HepG2 (cell line): ENCODE measurements around the gene LGALS1. TPM values are rescaled to one million over a fixed set of nuclear protein-coding genes. Genes with fewer than 3 reads are reported as not detected.
A peak's percentile ranks its signal among the peaks of the same experiment; 100 is the strongest.

Experiments used
- AGO2 ChIP-seq: fragments of 200-400 bp; formaldehyde crosslinking; optimal IDR thresholded peaks from 2 replicates; pipeline ENCODE3; 2017; ENCODE audit warnings: mild to moderate bottlenecking, low read depth, low read length, moderate library complexity
- ATRX ChIP-seq: sonication (generic); formaldehyde crosslinking; IDR thresholded peaks from 2 replicates; pipeline ENCODE4 v1.4.0; 2020; ENCODE audit warnings: missing genetic modification reagents, borderline replicate concordance
- CREB1 ChIP-seq, 2 experiments: fragments of 450-650 bp in 1 of 2; IDR thresholded peaks; 2 replicates each; pipeline ENCODE4 v1.6.1; 2016 to 2017; ENCODE audit warnings: control low read depth in 1 of 2, mild to moderate bottlenecking in 1 of 2, missing compliant biosample characterization in 1 of 2, missing genetic modification characterization in 1 of 2
- GABPB1 ChIP-seq: IDR thresholded peaks from 2 replicates; pipeline ENCODE4 v1.6.1; 2016; ENCODE audit warnings: mild to moderate bottlenecking, missing genetic modification reagents, moderate library complexity, missing compliant biosample characterization
- GMEB2 ChIP-seq: IDR thresholded peaks from 2 replicates; pipeline ENCODE4 v1.6.1; 2016; ENCODE audit warnings: missing biosample characterization, missing genetic modification reagents, low read depth
- HDAC1 ChIP-seq: sonication (generic); formaldehyde crosslinking; IDR thresholded peaks from 2 replicates; pipeline ENCODE4 v1.5.1; 2020; ENCODE audit warnings: mild to moderate bottlenecking, missing genetic modification reagents
- MED1 ChIP-seq: sonication (generic); formaldehyde crosslinking; IDR thresholded peaks from 2 replicates; pipeline ENCODE4 v1.4.0; 2020; ENCODE audit warnings: missing genetic modification reagents
- SOX13 ChIP-seq, 3 experiments: fragments of 450-650 bp in 1 of 3; sonication (generic) in 1 of 3; formaldehyde crosslinking in 1 of 3; IDR thresholded peaks in 2 of 3; conservative IDR thresholded peaks in 1 of 3; 2 replicates each; pipeline versions ENCODE4 v1.5.0 to v1.6.1; 2016 to 2020; ENCODE audit warnings: antibody characterized with exemption in 1 of 3, mild to moderate bottlenecking in 1 of 3, missing compliant biosample characterization in 1 of 3, missing genetic modification reagents in 1 of 3, moderate library complexity in 1 of 3
- ZBTB1 ChIP-seq: sonication (generic); formaldehyde crosslinking; IDR thresholded peaks from 2 replicates; pipeline ENCODE4 v1.4.0; 2020; ENCODE audit warnings: missing genetic modification reagents, borderline replicate concordance
- ZHX2 ChIP-seq, 2 experiments: sonication (generic) in 1 of 2; formaldehyde crosslinking in 1 of 2; IDR thresholded peaks; 2 replicates each; pipeline versions ENCODE4 v1.6.1 to v1.9.0; 2014 to 2022; ENCODE audit warnings: antibody characterized with exemption in 1 of 2, borderline replicate concordance in 1 of 2, inconsistent platforms in 1 of 2, low read depth in 1 of 2, missing genetic modification reagents in 1 of 2
- ZNF329 ChIP-seq: sonication (generic); formaldehyde crosslinking; IDR thresholded peaks from 2 replicates; pipeline ENCODE4 v1.9.0; 2021; ENCODE audit warnings: low read depth, mild to moderate bottlenecking, missing genetic modification reagents
- ZNF496 ChIP-seq: sonication (generic); formaldehyde crosslinking; IDR thresholded peaks from 2 replicates; pipeline ENCODE4 v1.8.1; 2023; ENCODE audit warnings: mild to moderate bottlenecking, moderate library complexity, missing genetic modification reagents; ENCODE audit not compliant: insufficient replicate concordance
- ZNF772 ChIP-seq: sonication (generic); formaldehyde crosslinking; IDR thresholded peaks from 2 replicates; pipeline ENCODE4 v1.5.0; 2020; ENCODE audit warnings: mild to moderate bottlenecking, missing genetic modification reagents
- ZNF790 ChIP-seq: sonication (generic); formaldehyde crosslinking; IDR thresholded peaks from 2 replicates; pipeline ENCODE4 v1.8.0; 2022; ENCODE audit warnings: missing genetic modification reagents, mild to moderate bottlenecking, borderline replicate concordance
- ZNF800 ChIP-seq: sonication (generic); formaldehyde crosslinking; IDR thresholded peaks from 2 replicates; pipeline ENCODE4 v1.4.0; 2020; ENCODE audit warnings: missing genetic modification reagents
- ZNF839 ChIP-seq: sonication (generic); formaldehyde crosslinking; IDR thresholded peaks from 2 replicates; pipeline ENCODE4 v1.4.0; 2020; ENCODE audit warnings: missing genetic modification reagents, mild to moderate bottlenecking, borderline replicate concordance
- polyA plus RNA-seq, 8 experiments: library from polyadenylated mRNA; depleted of rRNA in 3 of 8; stranded (reverse) in 7 of 8; unstranded in 1 of 8; fragments of >200 nt; fragmentation: Illumina TruSeq in 4 of 8; extraction: Trizol in 4 of 8; gene quantifications; 2 replicates each; pipeline versions ENCODE4 v1.2.1 to v1.2.3, GENCODE V29; 2011 to 2016; ENCODE audit warnings: low read depth in 4 of 8, missing spikeins in 1 of 8, mixed read lengths in 1 of 8; ENCODE audit not compliant: insufficient read depth in 1 of 8
- total RNA-seq, 5 experiments: library from RNA; depleted of rRNA; stranded (reverse); fragments of >200 nt; fragmentation: Illumina TruSeq; extraction: Trizol; gene quantifications; 2 replicates each; pipeline ENCODE4 v1.2.3, GENCODE V29; 2016; ENCODE audit warnings: low read depth in 1 of 5

LGALS1 gene
- total and polyA plus RNA-seq, 2 of the 13 experiments (the other 11 are each of a cell fraction or from before 2014, with no cell fraction given), result 103 to 858 TPM

- TF ChIP-seq ZHX2 (IDR thresholded peaks at IDR 0.05; ENCODE audit: low read depth), result peak; percentile 69; the same call in 1 of the 2 replicates
- TF ChIP-seq ZHX2 (CRISPR knock-in tag; IDR thresholded peaks at IDR 0.05; ENCODE audit: borderline replicate concordance), result no peak
- no peak for TF ChIP-seq ZNF329 (CRISPR knock-in tag)
- TF ChIP-seq HDAC1 (CRISPR knock-in tag), result peak; percentile 71
- TF ChIP-seq MED1 (CRISPR knock-in tag), result peak; percentile 81
- no peak for TF ChIP-seq ATRX (CRISPR knock-in tag)
- TF ChIP-seq ZNF839 (CRISPR knock-in tag), result no peak
- TF ChIP-seq SOX13 (IDR thresholded peaks at IDR 0.05), result no peak
- peak in 1 of 2 experiments; percentile 22; a peak in 1 of 4 replicates for TF ChIP-seq SOX13 (CRISPR knock-in tag; conservative IDR thresholded peaks at IDR 0.05 in 1 of 2, IDR thresholded peaks at IDR 0.05 in 1 of 2)
- peak; percentile 62; the same call in 1 of the 2 replicates for TF ChIP-seq ZNF790 (CRISPR knock-in tag)
- peak; percentile 98 for TF ChIP-seq GABPB1
- TF ChIP-seq CREB1 (IDR thresholded peaks at IDR 0.05), result peak; percentile 64; the same call in 1 of the 2 replicates
- peak; percentile 82 for TF ChIP-seq CREB1 (CRISPR knock-in tag; IDR thresholded peaks at IDR 0.05)
- no peak for TF ChIP-seq AGO2
- peak; percentile 72; the same call in 1 of the 2 replicates for TF ChIP-seq ZNF800
- no peak for TF ChIP-seq ZNF496 (CRISPR knock-in tag)
- peak; percentile 92 for TF ChIP-seq ZNF772 (CRISPR knock-in tag)
- TF ChIP-seq GMEB2 (CRISPR knock-in tag), result no peak
- no peak for TF ChIP-seq ZBTB1 (CRISPR knock-in tag)
These were observed 10.9 kb downstream of the LGALS1 start, which contains the start of gene NOL12 (continued) for GRCh38 chr22:37686002-37686982.
